DMS153 (cell line): ENCODE measurements around the gene SLC25A29.
"Not testable (repeated sequence)": the region's sequence is repeated elsewhere in the genome, so short reads cannot be mapped to it uniquely, and the experiment has no call there.

Experiments
- DNase-seq: peaks from one replicate; lab custom pipeline; 2025; lab: John Stamatoyannopoulos, UW

SLC25A29 gene

DNA sequence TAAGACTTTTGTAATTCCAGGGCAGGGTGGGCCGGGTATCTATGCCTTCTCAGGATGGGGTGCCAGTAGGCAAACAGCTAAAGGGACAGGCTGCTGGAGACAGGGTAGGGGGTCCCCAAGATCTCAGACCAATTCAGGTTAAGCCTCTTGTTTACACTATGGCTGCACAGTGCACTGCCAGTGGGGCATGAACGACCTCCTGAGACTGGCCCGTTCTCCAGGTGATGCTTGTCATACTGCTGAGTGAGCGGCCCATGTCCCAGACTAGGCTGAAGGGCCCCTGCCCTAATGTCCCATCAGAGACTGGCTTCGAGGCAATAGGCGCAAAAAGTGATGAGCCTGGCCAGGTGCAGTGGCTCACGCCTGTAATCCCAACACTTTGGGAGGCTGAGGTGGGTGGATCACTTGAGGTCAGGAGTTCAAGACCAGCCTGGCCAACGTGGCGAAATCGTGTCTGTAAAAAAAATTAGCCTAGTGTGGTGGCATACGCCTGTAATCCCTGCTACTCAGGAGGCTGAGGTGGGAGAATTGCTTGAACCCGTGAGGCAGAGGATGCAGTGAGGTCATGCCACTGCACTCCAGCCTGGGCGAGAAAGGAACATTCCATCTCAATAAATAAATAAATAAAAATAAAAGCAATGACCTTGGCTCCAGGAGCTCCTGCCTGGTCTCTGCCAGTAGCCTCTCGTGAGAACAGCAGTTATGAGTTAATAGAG lies 12.6 kb downstream of the SLC25A29 start:
- DNase-seq: no peak

DNA sequence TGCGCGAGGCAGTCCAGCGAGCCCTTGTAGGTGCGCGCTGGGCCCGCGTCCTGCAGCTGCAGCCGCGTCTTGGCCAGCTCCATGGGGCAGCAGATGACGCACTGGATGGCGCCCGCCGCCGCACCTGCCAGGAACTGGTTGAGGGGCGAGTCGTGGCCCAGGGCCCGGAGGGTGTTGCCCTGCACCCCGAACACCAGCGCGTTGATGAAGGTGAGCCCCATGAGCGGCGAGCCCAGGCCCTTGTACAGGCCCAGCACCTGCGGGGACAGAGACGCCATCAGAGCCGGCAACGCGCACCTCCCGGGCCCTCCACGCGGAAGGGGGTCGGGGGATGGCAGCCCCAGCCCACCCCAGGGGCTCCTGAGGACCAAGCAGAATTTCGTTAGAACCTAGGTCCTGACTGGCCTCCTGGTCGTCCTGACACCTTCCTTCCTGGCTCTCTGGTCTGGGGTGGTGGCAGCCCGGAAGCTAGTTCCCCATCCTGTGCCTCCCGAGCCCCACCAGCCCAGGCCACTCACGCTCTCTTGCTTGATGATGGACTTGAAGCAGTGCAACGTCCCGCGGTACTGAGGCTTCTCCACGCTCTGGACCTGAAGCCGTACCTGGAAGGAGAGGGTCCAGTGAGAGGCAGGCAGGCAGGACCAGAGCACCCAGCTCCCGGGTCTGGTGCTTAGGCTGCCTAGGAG lies 13.3 kb downstream of the SLC25A29 start:
- DNase-seq: no peak

DNA sequence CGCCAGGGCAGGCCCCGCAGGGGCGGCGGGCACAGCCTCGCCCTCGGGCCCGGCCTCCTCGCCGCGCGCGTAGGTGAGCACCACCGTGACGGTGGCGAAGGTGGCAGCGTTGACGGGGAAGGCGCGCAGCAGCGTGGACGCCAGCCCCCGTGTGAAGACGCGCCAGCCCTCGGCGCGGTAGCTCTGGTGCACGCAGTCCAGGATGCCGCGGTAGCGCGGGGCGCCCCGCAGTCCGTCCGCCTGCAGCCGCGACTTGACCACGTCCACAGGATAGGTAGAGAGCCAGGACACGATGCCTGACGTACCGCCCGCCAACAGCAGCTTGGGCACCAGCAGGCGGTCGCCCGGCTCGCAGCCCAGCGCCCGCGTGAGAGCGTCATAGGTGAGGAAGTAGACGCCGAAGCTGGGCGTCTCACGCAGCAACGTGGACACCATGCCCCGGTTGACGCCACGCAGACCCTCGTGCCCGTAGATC lies 13.9 kb downstream of the SLC25A29 start:
- no peak for DNase-seq

DNA sequence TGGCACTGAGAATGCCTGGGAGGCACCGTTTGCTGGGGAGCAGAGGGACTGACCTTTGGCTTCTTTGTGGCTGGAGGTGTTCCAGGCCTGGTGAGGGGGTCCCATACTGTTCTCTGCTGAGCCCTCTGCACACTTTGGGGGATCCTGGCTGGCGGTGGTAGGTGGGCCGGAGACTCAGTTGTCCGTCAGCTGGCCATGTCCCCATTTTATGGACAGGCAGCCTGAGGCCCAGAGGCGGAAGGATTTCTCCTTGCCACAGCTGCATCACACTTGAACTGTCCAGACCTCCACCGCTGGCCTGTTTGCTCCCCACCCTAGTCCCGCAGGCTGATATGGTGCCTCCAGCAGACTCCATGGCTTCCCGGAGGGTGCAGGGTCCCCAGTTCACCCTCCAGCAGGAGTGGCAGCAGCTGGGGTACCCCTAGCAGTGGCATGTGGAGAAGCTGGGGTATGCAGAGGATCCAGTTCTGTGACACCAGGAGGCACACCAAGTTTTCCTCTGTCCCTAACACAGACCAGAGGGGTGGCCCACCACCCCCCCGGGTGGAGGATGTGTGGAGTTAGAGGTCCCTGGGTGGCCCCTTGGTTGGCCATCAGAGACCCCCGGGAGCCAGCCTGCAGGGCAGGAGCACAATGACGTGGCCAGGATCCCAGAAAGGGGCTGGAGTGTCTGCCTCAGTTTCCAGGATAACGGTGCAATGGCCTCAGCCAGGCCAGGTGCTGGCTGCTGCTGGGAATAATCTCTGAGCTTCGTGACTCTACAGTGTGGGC lies 14.8 kb downstream of the SLC25A29 start:
- DNase-seq: no peak

DNA sequence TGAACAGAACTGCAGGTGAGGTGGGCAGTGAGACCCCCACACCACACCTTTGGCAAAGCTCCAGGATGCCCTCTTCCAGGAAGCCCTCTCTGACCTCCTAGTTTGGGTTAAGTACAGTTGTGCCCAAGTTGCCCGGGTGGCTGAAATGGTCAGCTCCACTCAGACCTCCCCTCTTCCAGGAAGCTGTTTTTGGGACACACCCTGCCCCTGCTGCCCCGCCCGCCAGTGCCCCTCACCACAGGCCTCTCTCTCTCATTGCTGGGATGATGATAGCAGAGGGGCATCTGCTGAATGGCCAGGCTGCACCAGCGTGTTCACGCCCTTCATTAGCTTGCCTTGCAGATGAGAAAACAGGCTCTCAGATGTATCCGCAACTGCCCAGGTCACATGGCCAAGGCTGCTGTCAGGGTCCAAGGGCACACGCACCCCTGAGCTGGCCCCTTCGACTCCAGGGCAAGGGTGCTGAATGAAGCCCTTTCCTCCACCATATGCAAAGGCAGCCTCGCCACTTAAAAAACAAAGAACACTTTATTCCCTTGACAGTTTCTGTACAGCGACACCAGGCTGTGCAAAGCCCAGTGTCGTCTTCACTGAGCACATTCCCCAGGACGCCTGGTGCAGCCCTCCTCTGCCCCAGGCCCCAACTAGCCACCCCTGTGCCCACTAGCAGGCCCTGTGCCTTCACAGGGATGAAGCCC lies 15.5 kb downstream of the SLC25A29 start:
- DNase-seq: no peak

DNA sequence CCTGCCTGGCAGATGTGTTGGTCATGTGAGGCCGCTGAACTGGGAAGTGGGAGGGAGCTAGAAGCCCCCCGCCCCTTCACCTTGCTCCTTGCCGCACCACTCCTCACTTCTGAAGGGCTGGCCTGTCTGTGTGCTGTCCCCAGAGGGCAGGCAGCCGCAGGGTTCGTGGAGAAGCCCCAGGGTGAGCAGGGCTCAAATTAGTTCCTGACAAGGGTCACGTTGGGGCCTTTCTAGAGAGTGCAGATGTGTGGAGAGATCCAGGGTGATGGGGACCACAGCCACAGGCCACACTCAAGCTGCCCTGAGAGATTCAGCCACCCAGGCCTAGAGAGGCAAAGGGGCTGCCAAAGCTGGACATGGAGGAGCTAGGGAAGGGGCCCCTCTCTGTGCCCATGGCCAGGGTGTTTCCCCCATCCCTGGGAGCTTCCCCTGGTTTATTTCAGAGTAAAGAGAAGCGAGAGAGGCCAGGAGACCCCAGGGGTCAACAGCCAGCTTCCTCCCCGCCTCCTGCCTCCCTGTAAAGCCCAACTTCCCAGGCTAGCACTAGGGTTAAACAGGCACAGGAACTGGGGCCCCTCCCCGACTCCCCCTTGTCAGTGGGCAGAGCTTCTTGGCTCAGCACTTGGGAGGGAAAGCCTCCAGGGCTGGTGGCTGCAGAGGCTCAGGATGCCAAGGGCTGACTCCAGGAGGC lies 16.2 kb downstream of the SLC25A29 start:
- no peak for DNase-seq

DNA sequence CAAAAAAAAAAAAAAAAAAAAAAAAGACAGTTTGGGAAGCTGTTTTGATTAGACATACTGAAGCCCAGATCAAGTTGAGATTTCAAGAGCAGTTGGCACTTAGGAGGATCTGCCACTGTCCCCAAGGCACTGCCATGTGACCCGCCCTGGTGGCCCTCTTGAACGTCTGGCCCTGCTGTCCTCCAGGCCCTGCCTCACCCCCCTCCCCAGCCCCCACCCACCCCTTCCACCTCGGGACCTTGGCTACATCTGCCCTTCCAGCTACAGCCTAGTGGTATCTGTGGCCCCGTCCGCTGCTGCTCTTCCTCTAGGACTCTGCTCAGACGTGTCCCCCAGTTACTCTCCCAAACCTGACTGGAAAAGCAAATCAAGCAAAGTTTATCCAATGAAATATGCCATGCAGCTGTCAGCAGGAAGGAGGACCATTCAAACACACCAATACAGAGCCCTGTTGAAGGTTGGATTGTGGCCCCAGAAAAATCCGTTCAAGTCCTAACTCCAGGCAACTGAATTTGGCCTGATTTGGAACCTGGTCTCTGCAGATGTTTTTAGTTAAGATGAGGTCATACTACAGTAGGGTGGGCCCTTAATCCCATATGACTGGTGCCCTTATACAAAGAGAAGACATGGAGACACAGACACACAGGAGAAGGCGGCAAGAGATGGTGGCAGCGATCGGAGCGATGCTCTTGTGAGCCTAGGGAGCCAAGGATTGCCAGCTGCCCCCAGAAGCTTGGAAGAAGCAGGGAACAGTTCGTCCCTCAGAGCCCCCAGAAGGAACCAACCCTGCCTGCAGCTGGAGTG lies 17.7 kb downstream of the SLC25A29 start:
- DNase-seq: no peak

DNA sequence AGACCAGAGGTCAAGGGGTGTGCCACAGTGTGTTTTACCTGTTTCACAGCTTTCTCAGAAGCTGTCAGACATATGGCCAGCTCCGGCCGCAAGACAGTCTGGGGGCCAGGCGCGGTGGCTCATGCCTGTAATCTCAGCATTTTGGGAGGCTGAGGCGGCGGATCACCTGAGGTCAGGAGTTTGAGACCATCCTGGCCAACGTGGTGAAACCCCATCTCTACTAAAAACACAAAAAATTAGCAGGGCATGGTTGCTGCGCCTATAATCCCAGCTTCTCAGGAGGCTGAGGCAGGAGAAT lies 18.3 kb downstream of the SLC25A29 start:
- DNase-seq: not testable (repeated sequence)

DNA sequence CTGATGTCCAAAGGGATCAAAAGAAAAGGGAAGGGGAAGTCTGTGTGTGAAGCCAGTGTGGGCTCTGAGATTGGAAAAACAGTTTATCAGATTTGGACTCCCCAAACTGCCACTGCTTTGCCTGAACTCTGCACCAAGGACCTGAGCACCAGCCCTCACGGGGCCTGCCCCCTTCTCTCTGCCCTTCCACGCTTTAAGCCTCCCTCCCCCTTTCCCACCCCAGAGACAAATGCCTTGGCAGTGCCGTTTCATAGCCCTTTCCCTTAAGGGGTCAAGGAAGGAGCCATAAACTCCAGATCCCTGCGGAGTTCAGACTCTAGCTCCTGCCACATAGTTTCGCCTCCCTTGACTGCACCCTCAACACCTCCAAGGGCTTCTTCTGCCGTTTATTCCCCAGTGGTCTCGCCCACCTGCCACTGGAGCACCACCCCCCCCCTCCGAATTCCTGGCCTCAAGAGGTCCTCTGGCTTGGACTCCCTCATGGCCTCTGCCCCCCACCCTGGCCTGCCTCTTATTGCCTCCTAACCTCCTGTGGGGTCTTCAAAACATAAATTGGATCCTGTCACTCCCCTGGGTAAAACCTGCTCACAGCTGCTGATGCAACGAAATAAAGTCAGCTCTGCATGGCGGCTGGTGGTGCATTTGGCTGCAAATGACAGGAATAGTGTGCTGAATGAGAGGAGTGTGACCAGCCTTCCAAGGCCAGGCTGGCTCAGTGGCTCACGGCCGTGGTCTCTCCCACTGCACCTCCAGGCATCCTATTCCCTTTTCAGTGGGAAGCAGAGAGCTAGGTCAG lies 18.8 kb downstream of the SLC25A29 start:
- DNase-seq: no peak

DNA sequence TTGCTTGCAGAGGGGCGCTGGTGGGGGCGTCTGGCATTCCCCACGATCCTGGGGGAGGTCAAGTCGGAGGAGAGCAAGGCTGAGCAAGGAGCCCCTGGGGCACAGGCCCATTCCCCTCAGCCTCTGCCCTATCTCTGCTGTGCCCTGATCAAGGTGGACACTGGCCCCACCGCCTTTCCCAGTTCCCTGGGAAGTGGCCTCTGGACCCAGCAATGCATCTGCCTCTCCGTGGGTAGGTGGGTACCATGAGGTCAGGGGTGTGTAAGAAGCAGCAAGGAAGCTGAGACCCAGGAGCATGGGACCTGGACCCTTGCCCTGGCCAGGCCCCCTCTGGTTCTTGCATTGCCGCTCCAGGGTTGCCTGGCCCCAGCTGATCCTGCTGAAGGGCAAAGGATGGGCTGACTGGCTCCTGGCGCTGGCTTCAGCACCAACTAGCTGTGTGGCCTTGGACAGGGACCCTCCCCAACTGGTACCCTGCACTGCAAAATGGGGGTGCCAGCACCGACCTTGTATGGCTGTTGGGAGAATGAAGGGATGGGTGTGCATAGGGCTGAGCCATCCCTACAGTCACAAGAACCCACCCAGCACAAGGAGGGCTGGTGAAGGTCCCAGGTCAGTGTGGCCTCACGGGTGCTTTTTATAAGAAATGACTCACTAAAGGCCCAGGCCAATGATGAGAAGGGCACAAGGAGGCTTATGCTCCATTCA lies 19.6 kb downstream of the SLC25A29 start:
- no peak for DNase-seq

DNA sequence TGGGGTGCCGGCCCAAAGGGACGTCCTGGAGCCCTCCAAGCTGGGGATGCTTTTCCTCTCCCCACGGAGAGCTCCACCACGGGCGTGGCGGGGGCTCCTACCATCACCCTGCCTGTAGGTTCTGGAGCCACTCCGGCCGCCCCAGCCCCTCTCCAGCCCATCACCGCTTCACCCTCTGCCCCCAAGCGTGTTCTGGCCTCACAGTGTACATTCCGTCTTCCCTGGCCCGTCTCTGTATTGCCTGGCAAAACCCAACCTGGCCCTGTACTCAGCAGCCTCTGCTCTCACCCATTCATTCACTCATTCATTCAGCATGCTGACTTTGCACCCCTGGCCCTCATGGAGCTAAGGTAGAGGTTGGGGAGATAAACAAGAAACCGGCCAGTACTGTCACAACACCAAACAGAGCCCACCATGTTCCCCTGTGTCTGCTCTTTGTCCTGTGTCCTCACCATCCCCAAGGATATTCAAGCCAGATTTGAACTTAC lies 20.3 kb downstream of the SLC25A29 start:
- DNase-seq: no peak

DNA sequence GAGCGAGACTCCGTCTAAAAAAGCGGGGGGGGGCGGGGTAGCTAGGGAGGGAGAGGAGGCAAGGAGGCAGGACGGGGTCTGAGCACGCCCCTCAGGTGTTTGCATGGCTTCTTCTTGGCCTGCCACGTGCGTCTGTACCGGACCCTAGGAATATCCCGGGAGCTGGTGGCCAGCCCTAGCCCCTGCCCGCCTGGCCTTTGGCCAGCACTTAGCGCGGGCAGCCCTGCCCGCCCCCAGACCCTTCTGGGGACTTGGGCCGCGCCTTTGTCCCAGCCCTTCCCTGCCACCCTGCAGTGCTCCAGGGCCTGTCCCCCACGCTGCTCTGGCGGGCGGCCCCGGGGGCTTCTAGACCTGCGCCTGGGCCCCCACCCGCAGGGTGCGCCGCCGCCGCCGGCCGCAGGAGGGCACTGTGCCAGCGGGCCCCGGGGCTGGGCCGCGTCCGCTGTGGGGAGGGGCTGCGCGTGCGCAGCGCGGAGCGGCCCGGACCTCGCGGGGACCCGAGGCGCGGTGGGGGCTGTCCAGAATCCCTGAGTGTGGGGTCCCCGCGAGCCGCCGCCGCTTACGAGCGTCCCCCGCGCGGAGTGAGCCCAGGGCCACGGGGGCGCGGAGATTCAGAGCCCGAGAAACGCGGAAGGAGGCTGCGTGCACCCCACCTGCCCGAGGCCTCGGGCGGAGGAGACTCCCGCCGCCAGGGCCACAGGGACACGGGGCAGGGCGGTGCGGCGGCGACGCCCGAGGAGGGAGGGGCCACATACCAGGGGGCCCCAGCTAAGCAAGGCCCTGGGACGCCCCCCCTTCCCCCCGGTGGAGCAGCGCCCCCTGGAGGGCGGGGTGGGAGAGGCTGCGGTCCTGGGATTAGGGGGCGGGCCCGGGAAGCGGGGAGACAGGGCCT lies 21.0 kb downstream of the SLC25A29 start:
- no peak for DNase-seq

DNA sequence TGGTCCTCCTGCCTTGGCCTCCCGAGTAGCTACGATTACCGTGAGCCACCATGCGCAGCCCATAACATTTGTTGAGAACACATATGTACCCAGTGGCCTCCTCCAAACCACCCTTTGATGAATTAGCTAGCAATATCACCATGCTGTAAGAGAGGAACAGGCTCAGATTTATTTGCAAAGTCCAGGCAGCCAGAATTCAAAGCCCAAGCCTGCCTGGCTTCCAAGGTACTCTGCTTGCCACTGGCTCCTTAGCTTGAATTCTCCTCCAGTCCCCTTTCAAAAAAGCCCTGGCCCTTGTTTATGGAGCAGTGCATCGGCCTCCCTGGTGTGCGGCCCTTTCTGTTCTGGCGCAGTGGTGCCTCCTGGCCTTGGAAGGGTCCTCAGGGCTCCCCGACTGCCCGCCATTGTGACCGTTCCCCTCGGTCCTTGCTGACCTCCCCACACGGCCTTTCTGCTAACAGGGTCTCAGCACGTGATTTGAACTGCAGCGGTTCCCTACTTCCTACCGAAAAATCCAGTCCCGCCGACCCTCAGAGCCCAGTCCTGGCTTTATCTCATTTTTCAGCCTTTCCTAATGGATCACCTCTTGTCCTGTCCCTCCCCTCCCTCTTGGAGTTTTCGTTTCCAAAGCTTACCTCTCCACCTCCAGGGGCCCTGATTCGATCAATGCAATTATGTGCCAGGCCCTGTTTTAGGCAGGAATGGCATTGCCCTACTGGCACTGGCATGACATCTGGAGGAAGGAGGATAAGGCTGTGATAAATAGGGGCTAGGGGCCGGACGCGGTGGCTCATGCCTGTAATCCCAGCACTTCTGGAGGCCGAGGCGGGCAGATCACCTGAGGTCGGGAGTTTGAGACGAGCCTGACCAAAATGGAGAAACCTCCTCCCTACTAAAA lies 22.0 kb downstream of the SLC25A29 start:
- no peak for DNase-seq

DNA sequence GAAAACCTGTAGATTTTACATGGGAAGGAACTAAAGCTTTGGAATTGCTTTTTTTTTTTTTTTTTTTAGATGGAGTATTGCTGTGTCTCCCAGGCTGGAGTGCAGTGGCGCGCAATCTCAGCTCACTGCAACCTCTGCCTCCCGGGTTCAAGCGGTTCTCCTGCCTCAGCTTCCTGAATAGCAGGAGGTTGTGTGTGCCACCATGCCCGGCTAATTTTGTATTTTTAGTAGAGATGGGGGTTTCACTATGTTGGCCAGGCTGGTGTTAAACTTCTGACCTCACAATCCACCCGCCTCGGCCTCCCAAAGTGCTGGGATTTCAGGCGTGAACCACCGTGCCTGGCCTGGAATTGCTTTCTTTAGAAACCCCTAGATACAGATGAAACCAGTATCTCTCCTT lies 22.8 kb downstream of the SLC25A29 start:
- DNase-seq: not testable (repeated sequence)

DNA sequence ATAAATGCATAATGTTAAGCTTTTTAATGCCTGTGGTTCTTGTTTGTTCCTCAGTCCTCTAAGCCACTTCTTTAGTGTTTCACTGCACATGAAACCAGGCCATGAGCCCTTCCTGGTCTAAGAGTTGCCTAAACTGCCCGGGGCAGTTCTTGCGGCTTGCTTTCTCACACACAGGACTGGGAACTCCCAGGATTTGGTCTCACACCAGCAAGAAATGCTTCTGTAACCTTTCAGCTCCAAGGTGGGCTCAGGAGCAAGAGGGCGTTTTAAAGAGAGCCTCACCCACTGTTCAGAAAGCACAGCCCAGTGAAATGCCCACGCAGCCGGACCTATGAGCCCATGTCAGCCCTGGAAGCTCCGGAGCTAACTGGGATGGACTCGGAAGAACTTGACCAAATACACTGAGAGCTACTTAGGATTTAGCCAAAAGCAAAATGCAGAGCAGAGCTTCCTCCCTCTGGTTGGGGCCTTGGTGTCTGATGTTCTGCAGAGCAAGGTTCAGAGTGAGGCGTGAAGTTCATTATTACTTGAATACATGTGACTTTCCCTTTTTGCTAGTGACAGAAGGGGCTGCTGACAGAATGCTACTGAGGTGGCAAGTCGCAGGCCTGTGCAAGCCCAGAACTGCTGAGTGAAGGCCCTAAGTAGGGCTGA lies 23.4 kb downstream of the SLC25A29 start:
- no peak for DNase-seq

DNA sequence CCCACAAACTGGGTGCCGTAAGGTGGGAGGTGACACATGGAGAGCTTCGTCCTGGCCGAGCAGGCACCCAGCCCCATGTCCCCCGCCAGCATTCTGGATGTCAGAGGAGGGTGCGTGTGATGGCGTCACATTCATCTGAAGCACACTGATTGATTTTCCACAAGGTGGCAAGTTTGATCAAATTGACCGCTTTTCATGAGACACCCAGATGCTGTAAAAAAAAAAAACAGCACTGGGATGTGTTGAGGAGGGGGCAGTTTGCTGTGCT lies 24.2 kb downstream of the SLC25A29 start:
- DNase-seq: no peak
